ENCODE measurements around the gene DLG2.

The DLG2 gene

GRCh38 chr11:83483808-83484207 lies 2143.3 kb downstream of the DLG2 start:
- no peak for TF ChIP-seq CTCF (IDR thresholded peaks at IDR 0.05)

- TF ChIP-seq CTCF (IDR thresholded peaks at IDR 0.05), result no peak
Observed at GRCh38 chr11:83480811-83481210, 2146.3 kb downstream of the DLG2 start.

GRCh38 chr11:83480251-83480650 lies 2146.9 kb downstream of the DLG2 start:
- TF ChIP-seq CTCF (IDR thresholded peaks at IDR 0.05), result no peak

- TF ChIP-seq CTCF (IDR thresholded peaks at IDR 0.05), result no peak
Observed at GRCh38 chr11:83477772-83478171, 2149.4 kb downstream of the DLG2 start.

- TF ChIP-seq CTCF (IDR thresholded peaks at IDR 0.05), result no peak
Observed at GRCh38 chr11:83475760-83476159, 2151.4 kb downstream of the DLG2 start.

GRCh38 chr11:83473743-83474142 lies 2153.4 kb downstream of the DLG2 start:
- TF ChIP-seq CTCF (IDR thresholded peaks at IDR 0.05), result no peak

GRCh38 chr11:83472806-83473205 lies 2154.3 kb downstream of the DLG2 start:
- no peak for TF ChIP-seq CTCF (IDR thresholded peaks at IDR 0.05)

Measured in LNCAP (cell line).